SK-MEL-5 (cell line): Measurements from ENCODE around the gene ANKRD2. TPM values are rescaled to one million over a fixed set of nuclear protein-coding genes. Genes with fewer than 3 reads are reported as not detected.
A peak's percentile ranks its signal among the peaks of the same experiment; 100 is the strongest.
"Not testable (repeated sequence)": the region's sequence is repeated elsewhere in the genome, so short reads cannot be mapped to it uniquely, and the experiment has no call there.

ENCODE experiments used
- DNase-seq: peaks from one replicate; pipeline ENCODE4 v3.0.0-alpha.2; 2016; ENCODE audit warnings: low read depth, low spot score
- in situ Hi-C: cut with HindIII; loops from 2 replicates; pipeline ENCODE4 v1.10.0; 2016; ENCODE audit warnings: low sequenced_read_pairs, high pct_unique_total_duplicates, low pct_unique_long_range_greater_than_20kb
- total RNA-seq: library from RNA; depleted of rRNA; stranded (reverse); fragments of >200 nt; shearing (Covaris generic); gene quantifications from 2 replicates; pipeline ENCODE4 v1.2.3, GENCODE V29; 2014

ANKRD2 gene
- total RNA-seq, 1 experiment from 2014 or later, result not detected

DNA sequence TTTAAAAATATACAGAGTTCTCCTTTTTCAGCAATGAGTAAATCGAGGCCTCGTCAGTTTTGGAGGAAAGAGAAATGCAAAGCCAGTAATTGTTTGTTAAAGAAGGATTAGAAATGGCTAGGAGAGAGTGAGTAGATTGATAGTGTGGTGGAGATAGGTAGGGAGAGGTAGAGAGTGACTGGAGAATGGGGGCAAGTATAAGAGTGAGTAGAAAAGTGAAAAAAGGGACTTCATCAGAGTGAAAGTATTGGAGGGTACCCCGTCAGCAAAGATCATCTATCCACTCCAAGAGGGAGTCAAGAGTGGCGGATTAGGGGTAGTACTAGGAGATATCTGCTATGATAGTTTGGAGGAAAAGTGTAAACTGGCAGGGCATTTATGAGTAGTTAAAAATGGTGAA, 9.2 kb upstream of the ANKRD2 start:
- in situ Hi-C loops, result no loop called here

DNA sequence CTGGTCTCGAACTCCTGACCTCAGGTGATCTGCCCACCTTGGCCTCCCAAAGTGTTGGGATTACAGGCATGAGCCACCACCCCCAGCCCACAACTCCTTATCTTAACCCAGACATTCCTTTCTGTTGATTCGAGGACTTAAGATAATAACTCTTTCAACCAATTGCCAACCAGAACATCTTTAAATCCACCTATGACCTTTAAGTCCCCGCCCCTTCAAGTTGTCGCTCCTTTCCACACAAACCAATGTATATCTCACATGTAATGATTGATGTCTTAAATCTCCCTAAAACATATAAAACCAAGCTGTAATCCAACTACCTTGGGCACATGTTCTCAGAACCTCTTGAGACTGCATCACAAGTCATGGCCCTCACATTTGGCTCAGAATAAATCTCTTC, 7.8 kb upstream of the ANKRD2 start:
- DNase-seq, result no peak
- in situ Hi-C loops, result no loop called here

More for the DNA sequence above, 9.2 kb upstream of the ANKRD2 start:
- DNase-seq, result no peak

DNA sequence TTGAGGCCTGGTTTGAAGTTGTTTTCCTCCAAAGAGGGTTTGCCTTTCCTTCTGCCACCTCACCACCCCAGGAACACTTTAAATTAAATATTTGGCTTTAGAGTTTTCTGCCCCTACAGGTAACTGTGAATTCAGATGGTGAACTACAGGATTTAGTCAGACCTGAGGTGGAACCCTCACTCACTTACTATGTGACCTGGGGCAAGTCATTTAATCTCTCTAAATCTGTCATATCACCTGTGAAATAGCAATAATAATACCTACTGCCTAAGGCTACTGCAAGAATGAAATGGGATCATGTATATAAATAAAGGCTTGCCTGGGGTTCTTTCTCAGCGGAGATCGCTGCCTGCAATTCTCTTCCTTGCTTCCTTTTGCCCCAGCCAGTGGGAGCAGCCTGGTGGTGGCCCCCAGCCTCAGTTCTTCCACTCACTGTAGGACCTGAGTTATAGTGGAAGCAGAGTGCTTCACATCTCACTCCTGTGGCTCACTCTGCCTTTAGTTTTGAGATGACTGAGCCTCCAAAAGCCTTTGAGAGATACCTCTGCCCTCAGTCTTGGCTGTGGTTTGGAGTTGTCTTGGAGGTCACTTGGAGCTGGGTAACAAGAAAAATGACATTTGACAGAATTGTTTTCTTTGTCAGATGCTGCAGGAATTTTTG, 6.1 kb upstream of the ANKRD2 start:
- DNase-seq, result no peak
- in situ Hi-C loops, result no loop called here

DNA sequence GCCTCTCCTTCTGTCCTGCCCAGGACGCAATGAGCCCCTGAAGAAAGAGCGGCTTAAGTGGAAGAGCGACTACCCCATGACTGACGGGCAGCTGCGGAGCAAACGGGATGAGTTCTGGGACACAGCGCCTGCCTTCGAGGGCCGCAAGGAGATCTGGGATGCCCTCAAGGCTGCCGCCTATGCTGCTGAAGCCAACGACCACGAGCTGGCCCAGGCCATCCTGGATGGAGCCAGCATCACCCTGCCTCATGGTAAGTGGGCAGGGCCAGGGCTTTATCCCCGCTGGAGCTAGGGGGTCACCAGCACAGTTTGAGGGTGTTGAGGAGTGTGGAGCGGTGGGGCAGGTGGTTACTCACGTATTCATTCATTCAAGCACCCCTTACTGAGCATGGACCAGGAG, 4.7 kb upstream of the ANKRD2 start:
- DNase-seq, result no peak
- in situ Hi-C loops, result no loop called here

DNA sequence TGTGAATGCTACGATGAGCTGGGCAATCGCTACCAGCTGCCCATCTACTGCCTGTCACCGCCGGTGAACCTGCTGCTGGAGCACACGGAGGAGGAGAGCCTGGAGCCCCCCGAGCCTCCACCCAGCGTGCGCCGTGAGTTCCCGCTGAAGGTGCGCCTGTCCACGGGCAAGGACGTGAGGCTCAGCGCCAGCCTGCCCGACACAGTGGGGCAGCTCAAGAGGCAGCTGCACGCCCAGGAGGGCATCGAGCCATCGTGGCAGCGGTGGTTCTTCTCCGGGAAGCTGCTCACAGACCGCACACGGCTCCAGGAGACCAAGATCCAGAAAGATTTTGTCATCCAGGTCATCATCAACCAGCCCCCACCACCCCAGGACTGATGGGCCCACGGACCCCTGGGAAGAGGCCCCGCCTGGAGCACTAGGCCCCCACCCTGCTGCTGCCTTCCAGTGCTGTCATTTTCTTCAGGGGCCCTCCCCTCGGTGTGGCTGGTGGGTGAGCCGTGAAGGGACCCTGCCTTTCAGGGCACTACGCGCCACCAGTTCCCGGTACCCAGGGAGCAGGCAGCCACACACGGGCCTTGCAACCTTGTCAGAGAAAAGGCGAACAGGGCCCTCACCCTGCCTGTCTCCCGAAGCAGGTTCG, 2.3 kb upstream of the ANKRD2 start:
- in situ Hi-C loops, result no loop called here
- no peak for DNase-seq

DNA sequence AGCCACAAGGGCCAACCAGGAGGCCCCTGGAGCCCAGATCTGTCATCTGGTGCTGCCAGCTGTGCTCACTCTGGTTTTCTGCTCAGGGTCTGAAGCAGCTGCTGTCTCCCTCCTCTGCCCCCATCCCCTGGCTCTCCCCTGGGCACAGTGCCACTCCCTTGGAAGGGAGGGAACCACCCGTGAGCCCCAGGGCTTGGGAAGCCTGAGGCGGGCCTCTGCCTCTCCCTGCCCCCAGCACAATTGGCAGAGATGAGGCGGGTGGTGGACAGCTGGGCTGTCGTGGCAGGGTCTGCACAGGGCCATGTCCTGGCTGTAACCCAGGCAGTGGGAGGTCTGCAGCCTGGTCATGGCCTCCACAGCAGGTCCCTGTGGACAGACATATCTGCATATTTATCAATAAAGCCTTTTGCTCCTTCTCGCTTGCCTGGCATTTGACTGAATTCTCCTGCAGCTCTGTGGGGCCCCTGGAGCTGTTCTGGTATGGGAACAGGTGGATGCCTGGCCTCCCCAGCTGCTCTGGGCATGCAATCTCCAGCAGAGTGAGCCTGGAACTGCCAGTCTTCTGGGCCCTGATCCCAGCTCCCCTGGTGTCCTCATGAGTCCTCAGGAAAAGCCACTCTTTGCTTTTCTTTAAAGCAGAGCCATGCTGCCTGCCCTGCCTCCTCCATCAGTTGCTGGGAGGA, 1.6 kb upstream of the ANKRD2 start:
- no peak for DNase-seq
- in situ Hi-C loops, result no loop called here

DNA sequence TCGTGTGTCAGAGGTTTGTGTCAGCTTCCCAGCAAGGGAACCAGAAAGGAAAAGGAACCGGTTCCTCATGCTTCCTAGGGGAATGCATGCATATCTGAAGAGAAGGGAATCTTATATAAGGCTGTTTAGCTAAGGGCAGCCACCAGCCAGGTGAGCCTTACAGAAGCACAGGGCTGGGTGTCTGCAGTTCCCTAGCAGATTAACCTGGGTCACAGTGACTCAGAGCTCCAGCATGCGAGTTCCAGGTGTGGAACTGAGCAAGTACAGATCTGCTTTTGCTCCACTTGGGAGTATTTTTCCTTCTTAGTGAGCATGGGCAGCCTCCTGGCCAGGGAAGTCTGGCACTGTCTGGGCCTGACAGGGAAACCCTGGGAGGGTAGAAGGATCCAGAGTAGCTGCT, 957 bp upstream of the ANKRD2 start:
- DNase-seq, result no peak
- in situ Hi-C loops, result no loop called here

DNA sequence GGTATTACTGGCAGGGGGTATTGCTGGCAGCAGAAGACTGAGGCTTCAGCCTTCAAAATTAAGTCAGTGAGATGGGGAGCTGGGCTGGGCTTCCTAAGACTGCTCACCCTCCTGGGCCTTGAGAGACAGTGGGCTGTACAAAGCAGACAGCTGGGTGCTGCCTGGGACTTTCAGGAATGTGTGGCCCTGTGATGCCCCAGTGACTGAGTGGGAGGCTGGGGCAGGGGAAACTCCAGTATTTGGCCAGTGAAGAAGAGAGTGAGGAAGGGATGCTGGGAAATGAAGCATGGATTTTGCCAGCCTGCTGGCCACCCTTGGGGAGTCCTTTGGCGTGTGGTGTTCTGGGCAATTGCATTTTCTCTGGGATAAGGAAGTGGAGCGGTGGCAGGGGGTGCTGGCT, 442 bp downstream of the ANKRD2 start:
- no peak for DNase-seq
- in situ Hi-C loops, result no loop called here

DNA sequence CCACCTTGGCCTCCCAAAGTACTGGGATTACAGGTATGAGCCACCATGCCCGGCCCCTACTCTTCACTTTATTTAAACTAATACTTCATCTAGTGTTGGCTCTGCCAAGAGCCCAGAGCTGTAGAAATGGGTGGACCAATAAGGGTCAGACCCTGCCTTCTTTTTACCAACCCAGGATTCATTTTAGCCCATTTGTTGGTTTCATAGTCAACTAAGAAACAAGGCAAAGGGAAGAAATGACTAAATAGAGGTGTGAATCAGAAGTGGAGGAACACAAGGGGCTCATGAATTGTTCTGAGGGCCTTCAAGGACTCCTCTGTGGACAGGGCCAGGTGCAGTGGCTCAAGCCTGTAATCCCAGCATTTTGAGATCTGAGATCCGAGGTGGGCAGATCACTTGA, 1.1 kb downstream of the ANKRD2 start:
- in situ Hi-C loops, result no loop called here
- no peak for DNase-seq

DNA sequence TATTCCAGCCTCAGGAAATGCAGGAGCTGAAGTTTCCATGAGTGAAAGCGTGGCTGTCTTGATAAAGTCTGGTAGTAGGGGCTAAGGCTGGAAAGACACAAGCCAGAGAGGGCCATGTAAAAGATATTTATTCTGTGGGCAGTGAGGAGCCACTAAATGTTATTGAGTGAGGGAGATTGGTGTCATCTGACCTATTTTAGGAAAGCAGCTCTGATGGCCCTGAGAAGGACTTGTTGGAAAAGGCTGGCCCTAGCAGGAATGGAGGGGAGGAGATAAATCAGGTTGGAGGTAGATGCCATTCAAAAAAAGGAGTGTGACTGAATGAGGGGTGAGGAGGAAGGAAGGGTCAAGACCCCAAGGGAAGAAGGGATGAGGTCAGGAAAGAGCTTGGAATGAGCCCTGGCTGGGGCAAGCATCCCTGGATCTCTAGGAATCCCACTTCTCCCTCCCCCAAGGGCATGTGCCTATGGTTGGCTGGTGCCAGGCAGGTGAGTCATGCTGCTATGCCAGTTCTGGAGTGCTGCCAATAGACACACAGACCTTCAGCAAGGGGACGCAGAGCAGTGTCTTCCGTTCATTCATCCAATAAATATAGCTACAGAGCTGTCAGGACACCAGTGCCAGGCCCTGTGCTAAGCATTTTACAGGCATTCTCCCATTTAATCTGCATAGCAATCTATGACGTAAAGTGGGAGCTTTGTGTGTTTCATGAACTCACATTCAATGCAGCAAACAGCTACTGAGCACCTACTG, 2.0 kb downstream of the ANKRD2 start:
- peak; percentile 78 for DNase-seq
- in situ Hi-C loops, result no loop called here

DNA sequence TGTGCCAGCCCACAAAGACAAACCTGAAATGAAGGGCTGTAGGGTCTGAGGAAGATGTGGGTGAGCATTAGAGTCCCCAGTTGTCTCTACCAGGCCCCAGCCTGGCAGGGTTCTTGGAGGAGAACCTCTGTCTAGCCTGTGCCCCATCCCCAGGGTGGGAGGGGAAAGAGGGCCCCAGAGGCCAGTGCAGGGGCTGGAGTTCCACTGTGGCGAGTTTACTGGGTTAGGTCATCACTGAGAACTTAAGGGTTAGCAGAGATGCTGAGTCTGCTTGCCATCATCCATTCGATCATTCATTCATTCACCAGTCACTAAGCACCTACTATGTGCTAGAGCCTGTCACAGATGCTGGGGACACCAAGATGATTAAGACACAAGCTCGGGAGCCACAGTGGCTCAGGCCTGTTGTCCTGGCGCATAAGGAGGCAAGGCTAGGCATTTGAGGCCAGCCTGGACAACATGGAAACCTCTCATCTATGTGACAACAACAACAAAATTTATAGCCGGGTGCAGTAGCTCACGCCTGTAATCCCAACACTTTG, 2.6 kb downstream of the ANKRD2 start:
- in situ Hi-C loops, result no loop called here
- no peak for DNase-seq

DNA sequence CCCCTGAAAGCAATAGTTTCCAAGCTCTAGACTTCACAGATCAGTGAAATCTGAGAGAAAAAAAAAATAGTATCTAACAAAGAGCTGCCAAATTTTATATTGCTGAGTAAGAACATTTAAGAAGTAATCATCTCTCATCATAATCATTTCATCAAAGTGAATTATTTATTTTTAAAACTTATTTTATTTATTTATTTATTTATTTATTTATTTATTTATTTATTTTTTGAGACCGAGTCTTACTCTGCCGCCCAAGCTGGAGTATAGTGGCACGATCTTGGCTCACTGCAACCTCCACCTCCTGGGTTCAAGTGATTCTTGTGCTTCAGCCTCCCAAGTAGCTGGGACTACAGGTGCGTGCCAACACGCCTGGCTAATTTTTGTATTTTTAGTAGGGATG, 3.9 kb downstream of the ANKRD2 start:
- in situ Hi-C loops, result not testable (repeated sequence)

DNA sequence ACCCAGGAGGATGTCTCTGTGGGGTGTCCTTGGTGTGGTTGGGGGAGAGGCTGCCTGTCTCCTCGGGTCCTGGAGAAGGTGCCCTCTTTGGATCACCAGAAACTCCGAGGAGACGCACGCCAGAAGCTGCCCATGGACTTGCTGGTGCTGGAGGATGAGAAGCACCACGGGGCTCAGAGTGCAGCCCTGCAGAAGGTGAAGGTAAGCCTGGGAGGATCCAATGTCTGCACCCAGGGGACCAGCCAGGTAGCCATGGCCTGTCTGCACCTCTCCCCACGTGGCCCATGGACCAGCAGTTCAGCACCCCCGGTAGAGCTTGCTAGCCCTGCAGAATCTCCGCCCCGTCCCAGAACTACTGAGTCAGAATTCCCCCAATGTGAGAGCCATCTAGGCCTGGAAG, 5.1 kb downstream of the ANKRD2 start:
- in situ Hi-C loops, result no loop called here
- no peak for DNase-seq

More for the DNA sequence above, 3.9 kb downstream of the ANKRD2 start:
- not testable (repeated sequence) for DNase-seq

DNA sequence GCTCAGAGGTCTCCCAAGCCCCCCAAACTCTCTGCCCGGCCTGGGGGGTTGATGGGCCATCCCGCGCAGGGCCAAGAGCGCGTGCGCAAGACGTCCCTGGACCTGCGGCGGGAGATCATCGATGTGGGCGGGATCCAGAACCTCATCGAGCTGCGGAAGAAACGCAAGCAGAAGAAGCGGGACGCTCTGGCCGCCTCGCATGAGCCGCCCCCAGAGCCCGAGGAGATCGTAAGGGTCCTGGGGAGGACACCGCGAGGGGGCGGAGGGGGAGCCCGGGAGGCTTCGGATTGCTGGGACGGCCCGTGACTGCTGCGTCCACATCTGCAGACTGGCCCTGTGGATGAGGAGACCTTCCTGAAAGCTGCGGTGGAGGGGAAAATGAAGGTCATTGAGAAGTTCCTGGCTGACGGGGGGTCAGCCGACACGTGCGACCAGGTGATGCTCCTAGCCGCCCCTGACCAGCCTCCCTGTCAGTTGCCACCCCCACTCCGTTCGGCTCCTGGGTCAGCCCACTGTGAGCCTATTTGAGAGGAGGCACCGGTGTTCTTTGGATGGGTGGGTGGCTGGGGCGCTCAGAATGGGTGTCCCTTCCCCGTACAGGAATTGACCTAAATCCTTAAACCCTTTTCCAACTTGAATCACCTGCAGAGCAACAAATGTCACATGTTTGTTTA, 5.7 kb downstream of the ANKRD2 start:
- DNase-seq, result no peak
- in situ Hi-C loops, result no loop called here

DNA sequence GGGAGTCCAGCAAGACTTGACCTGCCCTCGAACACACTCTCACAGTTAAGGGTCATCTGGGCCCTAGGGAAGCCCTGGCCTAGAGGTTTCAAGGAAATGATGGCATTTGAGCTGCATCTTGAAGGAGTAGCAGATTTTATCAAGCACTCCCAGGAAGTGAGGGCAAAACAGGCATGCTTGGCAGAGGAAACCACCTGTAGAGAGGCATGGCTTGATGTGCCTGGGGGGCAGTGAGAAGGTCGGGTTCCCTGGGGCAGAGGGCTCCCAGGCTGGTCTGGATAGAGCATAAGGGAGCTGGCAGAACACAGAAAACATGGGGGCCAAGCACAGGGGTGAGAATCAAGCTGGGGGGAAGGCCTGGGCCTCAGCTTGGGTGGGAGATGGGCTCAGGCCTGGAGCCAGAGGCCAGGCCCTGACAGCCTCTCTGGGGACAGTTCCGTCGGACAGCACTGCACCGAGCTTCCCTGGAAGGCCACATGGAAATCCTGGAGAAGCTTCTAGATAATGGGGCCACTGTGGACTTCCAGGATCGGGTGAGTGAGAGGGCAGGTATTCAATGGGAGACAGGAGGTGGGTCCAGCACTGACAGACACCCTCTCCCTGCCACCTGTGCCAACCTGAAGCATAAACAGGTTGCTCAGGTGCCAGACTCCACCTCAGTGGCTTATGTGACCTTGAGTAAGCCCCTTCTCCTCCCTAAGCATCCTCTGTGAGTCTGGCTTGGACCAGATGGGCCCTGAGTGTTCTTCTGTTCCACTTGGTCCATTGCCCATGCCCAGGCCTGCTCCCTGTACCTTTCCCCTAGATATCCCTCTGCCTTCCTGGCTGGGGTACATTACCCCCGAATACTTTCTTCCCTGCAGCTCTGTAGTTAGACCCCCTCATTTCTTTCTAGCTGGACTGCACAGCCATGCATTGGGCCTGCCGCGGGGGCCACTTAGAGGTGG, 8.1 kb downstream of the ANKRD2 start:
- in situ Hi-C loops, result no loop called here
- no peak for DNase-seq

DNA sequence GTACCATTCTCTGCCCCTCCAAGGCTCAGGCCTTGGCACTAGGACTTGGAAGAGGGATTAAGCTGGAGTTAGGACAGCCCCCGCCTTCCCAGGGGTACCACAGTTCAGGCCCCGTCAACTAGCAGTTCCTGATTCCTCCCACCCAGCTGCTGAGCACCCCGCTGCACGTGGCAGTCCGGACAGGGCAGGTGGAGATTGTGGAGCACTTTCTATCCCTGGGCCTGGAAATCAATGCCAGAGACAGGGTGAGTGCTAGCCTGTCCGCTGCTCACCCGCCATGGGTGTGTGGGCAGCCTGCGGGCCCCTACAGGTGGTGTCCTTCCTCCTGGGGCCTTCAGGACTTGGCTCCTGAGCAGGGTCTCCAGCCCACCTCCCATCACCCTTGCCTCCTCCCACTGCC, 9.6 kb downstream of the ANKRD2 start:
- no peak for DNase-seq
- in situ Hi-C loops, result no loop called here

DNA sequence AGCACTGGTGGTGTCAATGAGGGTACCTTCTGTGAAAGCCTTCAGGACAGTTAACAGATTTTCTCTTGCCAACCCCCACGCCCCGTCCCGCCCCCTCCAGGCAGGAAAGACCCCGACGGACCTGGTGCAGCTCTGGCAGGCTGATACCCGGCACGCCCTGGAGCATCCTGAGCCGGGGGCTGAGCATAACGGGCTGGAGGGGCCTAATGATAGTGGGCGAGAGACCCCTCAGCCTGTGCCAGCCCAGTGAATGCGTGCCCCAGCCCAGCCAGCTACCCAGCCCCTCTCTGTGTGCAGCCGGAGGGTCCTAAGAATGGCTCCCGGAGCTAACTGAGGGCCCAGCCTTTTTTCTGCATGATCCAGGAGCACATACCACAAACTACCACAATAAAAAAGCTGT, 10.9 kb downstream of the ANKRD2 start:
- DNase-seq, result no peak
- in situ Hi-C loops, result no loop called here
